PC-3 (cell line): ENCODE results near the gene PLAAT2.

Experiments
- CTCF ChIP-seq: fragments of 300-600 bp; sonication (generic); conservative IDR thresholded peaks from 2 replicates; pipeline ENCODE4 v1.5.1; 2017; ENCODE audit warnings: antibody characterized with exemption, low read depth, mild to moderate bottlenecking, low read length
- EZH2 ChIP-seq: fragments of 300-600 bp; sonication (generic); IDR thresholded peaks from one replicate; pipeline ENCODE4 v1.6.1; 2017; ENCODE audit warnings: antibody characterized with exemption, mild to moderate bottlenecking, low read length; ENCODE audit not compliant: unreplicated experiment
- EZH2phosphoT487 ChIP-seq: fragments of 300-600 bp; sonication (generic); IDR thresholded peaks from 2 replicates; pipeline ENCODE4 v1.6.1; 2018; ENCODE audit warnings: mild to moderate bottlenecking, antibody characterized with exemption, low read length, borderline replicate concordance

- TF ChIP-seq CTCF = no peak
- no peak for TF ChIP-seq EZH2
- no peak for TF ChIP-seq EZH2phosphoT487
These were observed 47.1 kb downstream of the PLAAT2 start for GRCh38 chr11:63516109-63516508.
